Middle frontal gyrus (tissue), 1 donor: ENCODE measurements around the gene PRKAA1.
"Not testable (repeated sequence)": the region's sequence is repeated elsewhere in the genome, so short reads cannot be mapped to it uniquely, and the experiment has no call there.

ENCODE experiments used
- DNase-seq: peaks from one replicate; pipeline ENCODE4 v3.0.0-alpha.2; 2015; ENCODE audit warnings: low spot score; ENCODE audit errors: extremely low spot score

Gene PRKAA1

GRCh38 chr5:40734986-40735385, 63.2 kb downstream of the PRKAA1 start:
- no peak for DNase-seq

- DNase-seq: no peak
These were observed 64.2 kb downstream of the PRKAA1 start for GRCh38 chr5:40733879-40734563.

DNA sequence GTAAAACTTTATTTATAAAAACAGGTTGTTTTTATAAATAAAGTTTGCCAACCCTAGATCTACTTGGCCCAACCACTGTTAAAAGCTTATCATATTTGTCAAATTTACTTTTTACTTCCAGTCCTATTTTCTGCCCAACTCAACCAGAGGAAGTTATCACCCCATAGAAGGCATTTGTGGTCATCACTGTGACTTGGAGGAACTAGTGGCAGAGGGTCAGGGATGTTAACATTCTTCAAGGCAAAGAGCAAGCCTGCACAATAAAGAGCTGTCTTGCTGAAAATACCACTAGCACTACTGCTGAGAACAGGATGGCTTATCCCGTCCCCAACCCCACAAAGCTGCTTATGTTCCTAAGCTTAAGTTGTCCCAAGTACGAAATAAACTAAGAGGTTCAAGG, 64.7 kb downstream of the PRKAA1 start:
- no peak for DNase-seq

- DNase-seq: not testable (repeated sequence)
These were observed 75.7 kb downstream of the PRKAA1 start for GRCh38 chr5:40722497-40722911.

- no peak for DNase-seq
These were observed 78.1 kb downstream of the PRKAA1 start for GRCh38 chr5:40720069-40720468.

GRCh38 chr5:40717281-40717680, 80.9 kb downstream of the PRKAA1 start:
- DNase-seq: no peak

GRCh38 chr5:40716590-40716989, 81.6 kb downstream of the PRKAA1 start:
- DNase-seq: no peak

DNA sequence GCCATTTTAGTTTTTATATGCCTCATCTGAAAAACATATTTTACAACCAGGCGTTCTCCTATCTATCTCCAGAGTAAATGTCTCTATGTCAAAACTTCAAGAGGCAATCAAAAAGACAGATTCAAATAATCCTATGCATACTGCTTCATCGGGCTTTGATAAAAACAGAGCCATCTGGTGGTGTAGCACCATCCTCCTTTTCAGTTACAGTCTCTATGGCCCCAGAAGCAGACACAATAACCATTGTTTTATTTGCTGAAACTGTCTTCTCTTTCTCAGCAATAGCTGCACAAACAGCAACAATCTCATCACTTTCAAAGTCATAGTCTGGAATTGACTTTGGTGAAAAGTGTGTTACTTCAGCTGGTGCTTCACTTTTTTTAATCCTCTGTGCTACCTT, 82.2 kb downstream of the PRKAA1 start:
- DNase-seq: no peak

GRCh38 chr5:40714001-40714400, 84.2 kb downstream of the PRKAA1 start:
- no peak for DNase-seq

- not testable (repeated sequence) for DNase-seq
These were observed 87.6 kb downstream of the PRKAA1 start for GRCh38 chr5:40710575-40710974.
